ENCODE results near the gene FNDC3B. TPM values are rescaled to one million over a fixed set of nuclear protein-coding genes. Genes with fewer than 3 reads are reported as not detected.
A peak's percentile ranks its signal among the peaks of the same experiment; 100 is the strongest.

Gene FNDC3B
- total RNA-seq, 1 experiment from 2014 or later: 149 TPM

- Mint-ChIP-seq H3K36me3 (ENCODE audit: insufficient read depth, unreplicated experiment) (peaks cover 57% of the 10 kb centered on the region), H3K27me3 (ENCODE audit: insufficient read depth, unreplicated experiment) (no peaks in the 10 kb centered on the region), H3K9me3 (ENCODE audit: unreplicated experiment) (no peaks in the 10 kb centered on the region), H3K4me3 (ENCODE audit: unreplicated experiment) (no peak overlapping the region), H3K27ac (ENCODE audit: low read depth, unreplicated experiment) (no peak overlapping the region), H3K4me1 (ENCODE audit: insufficient read depth, unreplicated experiment) (peaks cover 22% of the 10 kb centered on the region)
- no peak for DNase-seq (ENCODE audit: unreplicated experiment)
- intact Hi-C loops (cut with micrococcal nuclease): no loop called here
- ChIA-PET POLR2A (no interaction called here), CTCF (interaction anchor here (0.7 kb wide), 1 partner anchor 499 kb away, joined by 3 read pairs; no protein-coding TSS in a partner anchor)
- no TSS peak for BruUV-seq (replicated peaks)
- no peak for TF ChIP-seq CTCF (IDR thresholded peaks at IDR 0.05; ENCODE audit: unreplicated experiment)
Measured at GRCh38 chr3:172288651-172289050, 249.3 kb downstream of the FNDC3B start.

- ChIA-PET CTCF (interaction anchor here (1.3 kb wide), 1 partner anchor 9 kb away, joined by 4 read pairs; no protein-coding TSS in a partner anchor), POLR2A (interaction anchor here (0.6 kb wide), 1 partner anchor 21 kb away, joined by 3 read pairs; no protein-coding TSS in a partner anchor)
- Mint-ChIP-seq H3K36me3 (ENCODE audit: insufficient read depth, unreplicated experiment) (peaks cover 60% of the 10 kb centered on the region), H3K9me3 (ENCODE audit: unreplicated experiment) (no peaks in the 10 kb centered on the region), H3K4me1 (ENCODE audit: insufficient read depth, unreplicated experiment) (peaks cover 22% of the 10 kb centered on the region), H3K4me3 (ENCODE audit: unreplicated experiment) (no peak overlapping the region), H3K27me3 (ENCODE audit: insufficient read depth, unreplicated experiment) (no peaks in the 10 kb centered on the region), H3K27ac (ENCODE audit: low read depth, unreplicated experiment) (peak overlapping the region; percentile 5)
- BruUV-seq (replicated peaks): no TSS peak
- no peak for TF ChIP-seq CTCF (IDR thresholded peaks at IDR 0.05; ENCODE audit: unreplicated experiment)
- intact Hi-C loops (cut with micrococcal nuclease): no loop called here
- DNase-seq (ENCODE audit: unreplicated experiment): no peak
Measured at GRCh38 chr3:172289583-172289982, 250.2 kb downstream of the FNDC3B start.

GRCh38 chr3:172290457-172290856 is 251.1 kb downstream of the FNDC3B start:
- peaks cover 60% of the 10 kb centered on the region for H3K36me3 Mint-ChIP-seq (ENCODE audit: insufficient read depth, unreplicated experiment)
- no peaks in the 10 kb centered on the region for H3K27me3 Mint-ChIP-seq (ENCODE audit: insufficient read depth, unreplicated experiment)
- BruUV-seq (replicated peaks): no TSS peak

GRCh38 chr3:172291650-172292049 is 252.3 kb downstream of the FNDC3B start:
- intact Hi-C loops (cut with micrococcal nuclease): no loop called here
- H3K27me3 Mint-ChIP-seq (ENCODE audit: insufficient read depth, unreplicated experiment): no peaks in the 10 kb centered on the region
- peaks cover 2% of the 10 kb centered on the region for H3K4me1 Mint-ChIP-seq (ENCODE audit: insufficient read depth, unreplicated experiment)
- peaks cover 55% of the 10 kb centered on the region for H3K36me3 Mint-ChIP-seq (ENCODE audit: insufficient read depth, unreplicated experiment)
- no peak overlapping the region for H3K27ac Mint-ChIP-seq (ENCODE audit: low read depth, unreplicated experiment)
- BruUV-seq (replicated peaks): no TSS peak
- no peak overlapping the region for H3K4me3 Mint-ChIP-seq (ENCODE audit: unreplicated experiment)
- H3K9me3 Mint-ChIP-seq (ENCODE audit: unreplicated experiment): no peaks in the 10 kb centered on the region
- TF ChIP-seq CTCF (IDR thresholded peaks at IDR 0.05; ENCODE audit: unreplicated experiment): no peak
- DNase-seq (ENCODE audit: unreplicated experiment): no peak
- POLR2A ChIA-PET: interaction anchor here (0.7 kb wide), 1 partner anchor 47 kb away, joined by 3 read pairs; no protein-coding TSS in a partner anchor
- CTCF ChIA-PET: interaction anchor here (2.7 kb wide), 1 partner anchor 41 kb away, joined by 6 read pairs; no protein-coding TSS in a partner anchor

More at GRCh38 chr3:172290457-172290856, 251.1 kb downstream of the FNDC3B start:
- no peak for DNase-seq (ENCODE audit: unreplicated experiment)
- intact Hi-C loops (cut with micrococcal nuclease): no loop called here
- POLR2A ChIA-PET: interaction anchor here (0.8 kb wide), 1 partner anchor 9 kb away, joined by 3 read pairs; no protein-coding TSS in a partner anchor
- CTCF ChIA-PET: interaction anchor here (1.3 kb wide), 1 partner anchor 10 kb away, joined by 4 read pairs; no protein-coding TSS in a partner anchor
- Mint-ChIP-seq H3K4me1 (ENCODE audit: insufficient read depth, unreplicated experiment) (peaks cover 14% of the 10 kb centered on the region), H3K27ac (ENCODE audit: low read depth, unreplicated experiment) (no peak overlapping the region), H3K4me3 (ENCODE audit: unreplicated experiment) (no peak overlapping the region), H3K9me3 (ENCODE audit: unreplicated experiment) (no peaks in the 10 kb centered on the region)
- no peak for TF ChIP-seq CTCF (IDR thresholded peaks at IDR 0.05; ENCODE audit: unreplicated experiment)
